OCI-M1 (cell line): ENCODE results near the gene BTBD2.

Experiments used
- DNase-seq: peaks from one replicate; lab custom pipeline; 2025; lab: John Stamatoyannopoulos, UW

The BTBD2 gene

DNA sequence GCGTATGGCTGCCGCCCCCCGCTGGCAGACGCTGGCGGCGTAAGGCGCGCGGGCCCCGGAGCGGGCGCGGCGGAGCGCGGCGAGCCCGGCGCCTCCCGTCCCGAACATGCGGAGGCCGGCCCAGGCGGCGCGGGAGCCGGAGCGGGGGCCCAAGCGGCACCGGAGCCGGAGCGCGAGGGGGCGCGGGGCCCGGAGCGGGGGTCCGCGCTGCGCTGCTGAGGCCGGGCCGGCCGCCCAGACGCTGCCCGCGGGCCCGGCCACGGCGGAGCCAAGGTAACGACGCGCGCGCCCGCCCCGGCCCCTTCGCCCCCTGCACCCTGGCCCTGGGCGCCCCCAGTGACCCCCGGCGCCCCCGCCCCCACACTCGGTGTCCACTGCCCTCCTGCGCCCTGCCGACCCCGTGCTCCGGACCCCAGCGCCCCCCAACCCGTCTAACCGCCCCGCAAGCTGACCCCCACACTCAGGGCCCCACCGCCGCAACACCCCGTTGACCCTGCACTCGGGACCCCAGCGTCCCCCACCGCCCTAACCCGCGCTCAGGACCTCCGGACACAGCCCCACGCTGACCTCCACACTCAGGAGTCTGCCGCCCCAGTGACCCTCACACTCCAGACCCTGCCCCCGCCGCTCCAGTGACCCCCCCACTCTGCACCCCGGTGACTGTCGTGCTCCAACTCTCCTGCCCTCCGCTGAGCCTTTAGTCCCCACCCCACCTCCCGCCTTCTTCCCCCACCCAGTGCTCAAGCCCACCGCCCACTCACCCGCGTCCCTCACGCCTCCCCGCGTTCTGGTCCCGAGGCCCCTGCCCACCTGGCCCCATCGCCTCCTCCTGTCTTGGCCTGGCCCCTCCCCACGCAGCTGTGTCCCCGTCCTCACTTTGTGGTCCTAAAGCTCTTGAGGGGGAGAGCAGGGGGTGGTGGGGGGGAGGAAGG is 74.1 kb downstream of the BTBD2 start, which contains the start of gene CSNK1G2:
Gene CSNK1G2 (plus strand): TSS at position 27 of the 932 bp plus-strand sequence. CDS start 28,601 bp downstream, outside the sequence.
- peak; percentile 29 for DNase-seq

DNA sequence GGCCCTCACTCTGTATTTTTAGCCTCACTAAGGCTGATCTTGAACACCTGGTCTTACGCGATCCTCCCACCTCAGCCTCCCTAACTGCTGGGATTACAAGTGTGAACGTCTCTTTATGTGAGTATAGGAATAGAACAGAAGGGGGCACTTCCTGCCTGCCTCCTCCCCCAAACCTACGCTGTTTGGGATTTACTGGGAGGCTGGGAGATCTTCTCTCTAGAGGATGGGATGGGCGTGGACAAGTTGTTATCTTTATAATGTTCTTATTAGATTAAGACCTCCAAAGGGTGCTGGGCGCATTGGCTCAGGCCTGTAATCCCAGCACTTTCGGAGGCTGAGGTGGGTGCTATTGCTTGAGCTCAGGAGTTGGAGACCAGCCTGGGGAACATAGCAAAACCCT is 77.4 kb downstream of the BTBD2 start:
- DNase-seq: no peak

DNA sequence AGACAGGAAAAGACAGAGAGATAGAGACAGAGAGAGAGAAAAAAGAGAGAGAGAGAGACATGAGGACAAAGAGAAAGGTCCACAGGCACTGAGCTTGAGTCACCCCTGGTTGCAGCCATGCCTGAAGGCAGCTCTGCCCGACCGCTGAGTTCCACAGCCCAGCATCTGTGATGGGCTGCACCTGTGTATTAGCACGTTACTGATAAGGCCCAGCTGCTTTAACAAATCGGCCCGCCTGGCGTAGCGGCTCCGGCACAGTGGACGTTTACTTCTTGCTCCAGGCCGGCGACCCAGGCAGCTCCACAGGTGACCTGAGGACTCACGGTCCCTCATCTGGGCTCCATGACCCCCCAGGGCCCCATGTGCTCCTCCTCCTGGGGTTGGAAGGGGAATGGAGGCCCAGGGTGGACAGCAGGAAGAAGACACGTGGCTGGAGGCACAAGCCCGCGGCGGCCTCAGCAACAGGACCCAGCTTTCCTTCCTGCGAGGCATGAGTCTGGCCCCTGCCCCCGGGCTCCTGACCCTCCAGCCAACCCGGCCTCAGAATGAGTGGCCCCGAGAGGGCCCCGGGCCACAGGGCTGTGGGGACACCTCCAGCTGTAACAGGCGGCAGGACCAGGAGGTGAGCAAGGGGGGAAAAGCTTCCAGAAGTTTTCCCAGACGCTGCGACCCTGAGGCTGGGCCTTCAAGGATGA is 78.5 kb downstream of the BTBD2 start:
- no peak for DNase-seq

DNA sequence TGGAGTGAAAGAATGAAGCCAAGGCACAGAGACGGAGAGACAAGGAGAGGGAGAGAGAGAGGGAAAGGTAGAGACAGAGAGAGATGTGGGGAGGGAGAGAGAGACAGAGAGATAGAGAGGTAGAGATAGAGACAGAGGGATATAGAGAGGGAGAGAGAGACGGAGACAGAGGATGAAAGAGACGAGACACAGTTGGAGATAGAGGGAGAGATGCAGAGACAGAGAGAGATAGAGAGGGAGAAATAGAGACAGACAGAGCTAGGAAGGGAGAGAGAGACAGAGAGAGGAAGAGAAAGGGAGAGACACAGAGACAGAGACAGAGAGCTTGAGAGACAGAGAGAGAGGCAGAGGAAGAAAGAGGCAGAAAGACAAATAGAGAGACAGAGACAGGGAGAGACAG is 79.1 kb downstream of the BTBD2 start:
- no peak for DNase-seq

DNA sequence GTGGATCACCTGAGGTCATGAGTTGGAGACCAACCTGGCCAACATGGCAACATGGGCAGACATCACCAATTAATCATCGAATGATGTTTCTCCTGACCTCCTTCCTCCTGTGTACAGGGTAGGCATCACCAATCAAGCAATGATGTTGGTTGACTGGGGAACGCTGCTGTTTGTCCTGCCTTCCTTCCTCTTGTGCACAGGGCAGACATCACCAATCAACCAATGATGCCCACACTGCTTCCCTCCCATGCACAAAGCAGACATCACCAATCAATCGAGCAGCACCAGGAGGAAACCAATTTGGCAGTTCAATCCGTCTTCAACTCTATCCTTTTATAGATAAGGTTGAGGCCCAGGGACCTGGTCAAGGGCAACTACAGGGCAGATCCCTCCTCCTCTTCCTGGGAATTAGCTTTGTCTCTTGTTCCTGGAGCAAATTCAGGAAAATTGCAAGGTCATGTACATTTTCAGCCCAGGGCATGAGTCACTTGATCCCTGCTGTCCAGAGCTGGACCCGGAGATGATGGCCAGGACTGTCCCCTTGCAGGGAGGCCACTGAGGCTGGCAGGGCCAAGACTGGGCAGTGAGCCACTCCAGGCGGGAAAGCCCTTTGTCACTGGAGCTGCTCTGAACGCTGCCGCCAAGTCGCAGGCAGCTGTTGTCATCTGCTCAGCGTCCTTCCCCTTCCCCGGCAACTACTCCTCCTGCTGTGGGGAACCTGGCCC is 79.9 kb downstream of the BTBD2 start:
- DNase-seq: peak; percentile 46
